ENCODE data around the gene EPOP.
"Not testable (repeated sequence)": the region's sequence is repeated elsewhere in the genome, so short reads cannot be mapped to it uniquely, and the experiment has no call there.

The EPOP gene

DNA sequence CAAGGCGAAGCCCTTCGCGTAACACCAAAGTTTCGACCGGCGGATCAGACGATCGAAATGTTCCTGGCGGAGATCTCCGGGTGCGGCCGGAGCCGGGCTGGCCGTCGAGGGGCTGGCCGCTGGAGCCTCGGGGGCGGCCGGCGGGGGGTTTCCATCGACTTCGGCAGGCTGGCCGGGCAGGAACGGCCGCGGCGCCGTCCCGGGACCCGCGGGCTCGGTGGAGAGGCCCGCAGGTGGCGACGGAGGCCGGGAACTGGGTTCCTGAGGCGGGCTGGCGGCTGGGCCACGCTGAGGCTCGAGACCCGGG is 1.1 kb downstream of the EPOP start:
- DNase-seq, result no peak

DNA sequence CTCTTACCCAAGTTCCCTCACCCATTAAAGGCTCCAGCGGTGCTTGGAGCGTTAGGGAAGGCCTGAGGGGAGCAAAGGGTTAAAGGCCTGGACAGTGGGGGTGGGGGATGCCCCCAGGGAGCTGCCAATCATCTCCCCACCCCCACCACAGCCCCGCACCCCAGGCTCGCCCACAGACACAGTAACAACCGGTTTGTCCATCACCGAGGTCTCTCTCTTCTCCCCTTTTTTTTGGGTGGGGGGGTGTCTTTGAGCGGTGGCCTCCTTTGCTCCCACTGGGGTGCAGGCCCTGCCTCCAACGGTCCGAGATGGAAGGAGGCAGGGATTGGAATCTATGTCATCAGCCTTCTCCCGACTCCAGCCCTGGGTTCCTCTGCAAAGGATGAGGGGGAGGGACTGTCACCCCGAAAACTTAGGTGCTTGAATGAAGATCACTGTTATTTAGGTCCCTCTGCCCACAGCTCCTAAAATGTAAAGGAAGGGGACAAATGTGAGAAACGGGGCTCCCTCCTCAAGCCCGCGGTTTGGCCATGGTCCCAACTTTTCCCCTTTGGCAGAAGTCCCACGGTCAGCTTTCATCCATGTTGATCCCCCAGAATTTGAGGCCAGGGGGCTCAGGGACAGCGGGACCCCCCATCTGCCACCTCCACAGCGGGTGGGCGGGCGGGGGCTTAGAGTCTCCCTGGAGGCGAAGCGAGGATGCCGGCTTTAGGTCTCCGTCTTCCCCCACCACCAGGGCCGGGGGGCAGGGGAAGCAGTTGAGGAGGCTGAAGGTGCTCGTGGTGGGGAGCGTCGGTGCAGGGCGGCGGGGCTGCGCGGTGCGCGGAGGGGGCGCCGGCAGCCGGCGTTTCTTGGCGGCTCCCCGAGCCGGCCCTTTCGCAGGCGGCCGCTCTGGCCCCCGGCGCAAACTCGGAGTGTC is 1.7 kb downstream of the EPOP start:
- DNase-seq, result no peak

DNA sequence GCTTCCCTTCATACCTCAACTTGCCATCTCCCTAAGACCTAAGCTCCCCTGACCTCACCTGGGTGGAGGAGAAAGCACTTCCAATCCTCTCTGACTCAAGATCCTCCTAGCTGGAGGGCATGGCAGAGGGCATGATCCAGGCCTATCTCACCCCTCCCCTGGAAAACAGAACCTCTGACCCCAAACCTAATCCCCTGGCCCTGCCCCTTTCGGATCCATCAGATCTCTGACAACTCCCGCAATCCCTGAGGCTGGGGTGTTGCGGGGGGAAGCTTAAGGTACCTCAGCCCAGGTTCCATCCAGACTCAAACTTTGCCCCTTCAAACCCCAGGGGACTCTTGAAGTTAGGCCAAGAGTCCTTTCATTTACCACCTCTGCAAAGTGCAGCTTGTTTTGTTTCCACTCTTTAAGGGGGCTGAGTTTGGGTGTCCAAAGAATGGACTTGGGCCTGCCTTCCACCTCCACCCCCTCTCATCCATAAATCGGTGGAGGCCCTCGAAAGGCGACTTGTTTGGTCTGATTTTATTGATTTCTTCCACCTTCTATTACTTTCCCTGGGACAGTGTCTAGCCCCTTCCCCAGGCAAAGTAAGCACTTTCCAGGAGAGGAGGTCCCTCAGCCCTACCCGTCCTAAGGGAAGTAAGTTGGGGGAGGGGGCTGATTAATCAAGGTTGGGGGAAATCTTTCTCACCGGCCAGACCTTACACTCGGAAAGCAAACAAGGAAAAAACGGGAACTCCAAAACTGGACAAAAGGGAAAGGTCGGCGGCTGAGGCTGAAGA is 2.6 kb downstream of the EPOP start:
- DNase-seq, result no peak

DNA sequence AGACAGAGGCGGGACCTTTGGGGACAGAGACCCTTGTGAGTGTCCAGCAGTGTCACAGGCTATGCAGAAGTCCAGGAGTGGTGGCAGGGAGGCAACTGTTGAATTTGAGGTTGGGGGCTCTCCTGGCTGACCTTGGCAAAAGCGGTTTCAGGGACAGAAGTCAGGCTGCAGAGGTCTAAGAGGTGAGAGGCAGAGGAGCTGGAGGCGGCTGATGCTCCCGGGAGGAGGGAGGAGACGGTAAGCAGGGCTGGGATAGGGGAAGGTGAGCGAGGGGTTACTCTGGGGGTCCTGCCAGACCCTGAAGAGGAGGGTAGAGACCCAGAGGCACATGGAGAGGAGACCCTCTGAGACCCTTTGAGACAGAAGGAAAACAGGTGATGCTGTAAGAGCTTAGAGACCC is 5.2 kb downstream of the EPOP start:
- no peak for DNase-seq

DNA sequence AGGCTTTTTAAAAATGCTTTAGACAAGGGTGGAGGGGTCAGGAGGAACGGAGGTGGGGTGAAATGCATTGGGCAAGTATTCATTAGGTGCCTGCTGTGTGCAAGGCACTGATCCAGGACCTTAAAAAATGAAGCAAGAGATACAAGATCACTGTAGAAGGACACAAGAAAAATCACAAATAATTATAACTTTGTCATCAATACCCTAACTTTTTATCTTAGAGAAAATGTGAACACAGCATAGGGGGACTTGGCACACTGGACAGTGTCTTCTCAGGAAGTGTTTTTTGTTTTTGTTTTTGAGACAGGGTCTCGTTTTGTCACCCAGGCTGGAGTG is 7.0 kb downstream of the EPOP start:
- DNase-seq, result no peak

DNA sequence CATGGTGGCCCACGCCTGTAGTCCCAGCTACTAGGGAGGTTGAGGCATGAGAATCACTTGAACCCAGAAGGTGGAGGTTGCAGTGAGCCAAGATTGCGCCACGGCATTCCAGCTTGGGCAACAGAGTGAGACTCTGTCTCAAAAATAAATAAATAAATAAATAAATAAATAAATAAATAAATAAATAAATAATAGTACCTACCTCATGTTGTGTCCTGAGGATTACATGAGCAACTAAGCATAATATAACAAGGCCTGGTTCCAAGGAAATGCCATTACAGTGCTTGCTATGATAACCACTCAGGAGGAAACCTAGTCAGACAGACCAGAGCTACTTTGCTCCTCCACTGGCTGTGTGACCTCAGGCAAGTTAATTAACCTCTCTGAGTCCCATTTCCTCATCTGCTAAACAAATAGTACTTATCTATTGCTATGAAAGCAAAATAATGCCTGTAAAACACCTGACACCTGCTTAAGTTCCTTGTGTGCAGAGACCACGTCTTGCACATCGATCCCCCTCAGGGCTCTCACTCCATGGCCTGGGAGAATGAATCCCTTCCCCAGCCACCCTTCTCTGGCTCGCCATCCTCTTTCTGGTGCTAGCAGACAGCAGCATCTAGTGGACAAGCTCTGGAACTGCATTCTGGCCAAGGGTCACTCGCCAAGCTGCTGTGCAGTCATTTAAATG is 7.5 kb downstream of the EPOP start:
- no peak for DNase-seq

DNA sequence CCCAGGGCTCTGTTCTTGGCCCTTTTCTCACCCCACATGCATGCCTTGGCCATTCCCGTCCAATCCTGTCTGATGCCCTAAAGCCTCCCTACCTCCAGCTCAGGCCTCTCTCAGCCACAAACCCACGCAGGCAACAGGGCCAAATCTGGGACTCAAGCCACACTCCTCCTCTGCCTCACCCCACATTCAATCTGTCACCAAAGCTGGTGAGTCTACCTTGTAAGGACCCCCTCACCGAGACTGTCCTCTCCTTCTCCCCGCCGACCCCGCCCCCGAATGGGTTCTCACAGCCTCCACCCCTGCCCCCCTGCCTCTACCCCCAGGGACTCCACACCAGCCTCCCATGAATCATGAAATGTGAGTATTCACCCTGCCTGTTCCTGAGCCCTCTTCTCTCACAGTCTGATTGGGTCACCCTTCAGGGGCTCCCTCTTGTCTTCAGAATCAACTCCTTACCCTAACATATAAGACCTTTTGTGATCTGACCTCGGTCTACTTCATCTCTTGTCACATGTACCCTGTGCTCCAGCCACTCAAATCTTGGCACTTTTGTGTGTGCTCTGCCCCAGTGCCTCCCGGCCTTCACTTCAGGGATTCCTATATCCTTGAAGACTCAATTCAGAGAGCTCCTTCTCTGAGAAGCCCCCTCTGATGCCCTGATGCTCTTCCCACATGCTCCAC is 10.7 kb downstream of the EPOP start:
- no peak for DNase-seq

DNA sequence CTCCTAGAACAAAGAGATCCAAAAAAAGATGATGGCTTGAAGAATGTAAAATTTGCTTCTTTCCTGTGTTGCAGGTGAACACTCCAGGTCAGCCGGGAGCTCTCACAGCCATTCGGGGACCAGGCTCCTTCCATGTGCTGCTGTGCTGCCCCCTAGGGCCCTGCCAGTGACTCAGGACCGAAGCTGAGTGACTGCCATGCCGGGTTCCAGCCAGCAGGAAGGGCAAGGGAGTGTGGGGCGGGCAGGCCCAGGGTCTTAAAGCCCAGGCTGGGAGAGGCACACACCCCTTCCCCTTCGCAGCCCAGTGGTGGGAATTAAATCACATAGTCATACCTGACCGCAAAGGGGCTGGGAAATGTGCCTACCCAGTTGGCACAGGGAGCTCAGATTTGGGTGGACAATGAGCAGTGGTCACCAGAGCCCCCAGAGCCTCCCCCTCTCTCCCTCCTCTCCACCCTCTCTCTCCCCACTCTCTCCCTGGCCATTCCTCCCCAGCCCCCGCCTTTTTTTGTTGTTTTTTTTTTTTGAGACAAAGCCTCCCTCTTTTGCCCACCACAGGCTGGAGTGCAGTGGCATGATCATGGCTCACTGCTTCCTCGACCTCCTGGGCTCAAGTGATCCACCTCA is 11.5 kb downstream of the EPOP start:
- DNase-seq, result peak; percentile 40

DNA sequence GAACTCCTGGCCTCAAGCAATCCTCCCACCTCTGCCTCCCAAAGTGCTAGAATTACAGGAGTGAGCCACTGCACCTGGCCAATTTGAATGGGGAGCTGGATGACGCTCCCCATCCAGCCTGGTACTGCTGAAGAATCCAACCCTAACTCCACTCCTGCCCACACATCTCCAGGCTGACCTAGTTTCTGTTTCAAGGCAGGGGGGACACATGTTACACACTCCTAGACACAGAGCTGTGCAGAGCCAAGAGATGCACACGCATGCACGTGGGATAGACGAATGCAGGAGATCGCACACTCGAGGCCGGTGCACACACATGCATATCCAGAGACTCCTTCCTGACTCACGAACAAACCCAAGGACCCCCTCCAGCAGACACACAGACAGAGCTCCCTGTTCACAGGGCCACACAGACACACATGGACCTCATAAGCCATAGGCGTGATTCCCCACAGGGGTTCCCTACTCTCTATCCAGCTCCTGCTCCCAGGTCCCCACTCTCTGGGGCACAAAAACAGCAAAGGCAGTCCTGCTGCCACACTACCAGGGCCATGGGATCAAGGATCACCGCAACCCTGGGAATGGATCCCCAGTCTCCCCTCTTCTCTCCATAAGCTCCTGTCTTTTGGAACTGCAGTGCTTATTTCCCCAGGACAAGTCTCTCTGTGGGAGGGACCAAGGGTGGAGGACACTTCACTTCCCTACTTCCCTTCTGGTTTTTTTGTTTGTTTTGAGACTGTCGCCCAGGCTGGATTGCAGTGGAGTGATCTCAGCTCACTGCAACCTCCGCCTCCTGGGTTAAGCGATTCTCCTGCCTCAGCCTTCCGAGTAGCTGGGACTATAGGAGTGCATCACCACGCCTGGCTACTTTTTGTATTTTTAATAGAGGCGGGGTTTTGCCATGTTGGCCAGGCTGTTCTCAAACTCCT is 14.4 kb downstream of the EPOP start:
- no peak for DNase-seq

DNA sequence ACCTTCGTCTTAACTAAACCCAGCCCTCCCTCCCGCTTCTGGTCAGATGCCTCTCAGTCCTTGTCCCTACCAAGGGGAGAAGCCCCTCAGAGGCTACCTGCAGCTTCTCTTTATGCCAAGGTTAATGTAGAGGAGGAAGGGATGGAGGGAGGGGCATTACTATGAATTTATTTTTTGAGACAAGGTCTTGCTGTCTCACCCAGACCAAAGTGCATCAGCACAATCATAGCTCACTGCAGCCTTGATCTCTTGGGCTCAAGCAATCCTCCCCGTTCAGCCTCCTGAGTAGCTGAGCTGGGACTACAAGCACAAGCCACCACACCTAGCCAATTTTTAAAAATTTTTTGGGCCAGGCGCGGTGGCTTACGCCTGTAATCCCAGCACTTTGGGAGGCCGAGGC is 15.3 kb downstream of the EPOP start:
- DNase-seq, result no peak

DNA sequence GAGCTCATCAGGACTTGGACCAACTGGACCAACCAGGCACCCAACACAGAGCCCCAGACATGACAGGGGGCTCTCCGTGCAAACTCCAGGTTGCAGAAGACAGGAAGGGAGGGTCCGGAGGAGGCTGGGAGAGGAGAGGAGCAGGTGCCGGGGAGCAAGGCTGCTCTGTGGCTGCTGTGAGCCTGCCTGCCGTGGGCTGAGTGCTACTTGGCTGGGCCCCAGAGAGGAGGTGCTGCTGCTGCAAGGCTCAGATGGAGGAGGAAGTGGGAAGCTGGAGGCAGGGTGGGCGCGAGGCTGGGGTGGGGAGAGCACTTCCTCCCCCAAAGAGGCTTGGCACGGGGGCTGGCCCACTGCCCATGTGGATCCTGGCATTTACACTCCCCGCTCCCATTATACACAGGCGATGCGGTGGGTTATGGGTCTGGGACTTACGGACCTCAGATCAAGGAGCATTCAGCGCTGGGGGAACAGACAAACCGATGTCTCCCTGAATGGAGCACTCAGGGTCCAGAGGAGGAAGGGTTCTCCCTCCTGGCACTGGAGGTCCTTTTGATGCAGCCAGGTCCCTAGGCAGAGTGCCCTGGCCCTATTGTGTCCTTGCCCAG is 15.9 kb downstream of the EPOP start:
- no peak for DNase-seq

DNA sequence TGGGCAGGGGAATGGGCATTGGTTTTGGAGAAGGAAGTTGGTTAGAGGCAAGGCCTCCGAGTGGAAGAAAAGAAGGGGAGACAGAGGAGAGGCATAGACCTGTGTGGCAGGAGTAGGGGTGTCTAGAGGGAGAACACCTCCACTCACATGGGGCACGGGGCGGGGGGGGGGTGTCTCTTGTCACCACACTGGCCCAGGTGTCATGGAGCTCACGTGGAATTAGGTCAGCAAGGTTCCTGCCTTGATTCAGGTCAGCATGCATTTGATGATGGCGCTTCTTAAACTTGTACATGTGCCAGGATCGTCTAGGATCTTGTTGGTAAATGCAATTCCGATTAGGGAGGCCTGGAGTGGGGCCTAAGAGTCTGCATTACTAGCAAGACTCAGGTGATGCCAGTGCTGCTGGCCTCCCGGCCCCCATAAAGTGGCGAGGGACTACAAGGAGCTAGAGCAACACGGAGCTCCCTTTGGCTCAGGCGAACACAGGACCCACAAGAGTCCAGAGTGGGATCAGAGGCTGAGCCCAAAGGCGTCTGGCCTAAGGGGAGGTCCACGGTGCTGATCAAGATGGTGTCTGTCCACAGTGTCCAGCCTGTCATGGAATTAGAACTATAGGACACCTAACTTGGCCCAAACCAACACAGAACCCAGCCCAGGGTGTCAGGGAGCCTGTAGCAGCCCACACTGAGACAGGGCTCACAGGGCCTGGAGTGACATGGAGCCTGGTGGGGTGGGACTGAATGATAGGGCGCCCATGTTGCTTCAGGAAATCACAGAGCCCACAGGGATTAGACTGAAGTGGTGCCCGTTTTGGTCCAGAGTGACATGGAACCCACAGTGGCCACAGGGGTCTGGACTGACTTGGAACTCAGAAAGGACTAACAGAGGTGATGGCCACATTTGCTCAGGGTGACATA is 16.7 kb downstream of the EPOP start:
- DNase-seq, result no peak

DNA sequence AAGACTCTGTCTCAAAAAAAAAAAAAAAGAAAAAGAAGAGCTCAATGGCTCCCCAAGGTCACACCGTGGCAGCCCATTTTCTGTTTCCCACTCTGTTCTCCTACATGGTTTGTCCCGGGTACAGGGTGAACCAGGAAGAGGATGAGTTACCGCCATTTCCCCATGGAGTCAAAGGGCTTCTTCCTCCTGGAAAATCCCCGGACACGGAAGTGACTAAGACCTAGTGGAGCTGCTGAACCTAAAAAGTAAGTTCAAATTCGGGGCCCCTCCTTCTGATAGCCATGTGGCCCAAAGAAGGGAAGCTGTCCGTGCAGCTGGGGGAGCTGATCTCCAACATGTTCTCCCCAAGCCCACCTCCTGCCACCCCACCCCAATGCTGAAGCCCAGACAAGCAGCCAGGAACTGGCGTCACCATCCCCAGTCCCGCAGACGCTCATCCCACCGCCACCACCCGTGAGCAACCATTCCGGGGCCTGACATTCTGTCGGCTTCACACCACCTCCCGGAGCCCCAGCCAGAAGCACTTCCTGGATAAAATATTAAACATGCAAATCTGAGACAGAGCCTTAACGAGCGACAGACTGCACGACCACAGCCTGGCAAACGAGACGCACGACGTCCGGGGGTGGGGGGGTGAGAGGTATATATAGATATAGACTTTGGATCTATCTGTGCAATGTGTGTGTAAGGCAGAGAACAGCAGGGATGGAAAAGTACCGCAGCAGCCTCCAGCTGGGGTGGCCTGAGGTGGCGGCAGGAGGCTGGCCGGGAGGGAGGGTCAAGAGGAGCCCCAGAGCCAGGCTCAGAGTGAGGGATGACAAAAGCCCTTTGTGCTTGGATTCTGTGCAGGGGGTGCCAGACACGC is 17.6 kb downstream of the EPOP start:
- DNase-seq, result no peak

DNA sequence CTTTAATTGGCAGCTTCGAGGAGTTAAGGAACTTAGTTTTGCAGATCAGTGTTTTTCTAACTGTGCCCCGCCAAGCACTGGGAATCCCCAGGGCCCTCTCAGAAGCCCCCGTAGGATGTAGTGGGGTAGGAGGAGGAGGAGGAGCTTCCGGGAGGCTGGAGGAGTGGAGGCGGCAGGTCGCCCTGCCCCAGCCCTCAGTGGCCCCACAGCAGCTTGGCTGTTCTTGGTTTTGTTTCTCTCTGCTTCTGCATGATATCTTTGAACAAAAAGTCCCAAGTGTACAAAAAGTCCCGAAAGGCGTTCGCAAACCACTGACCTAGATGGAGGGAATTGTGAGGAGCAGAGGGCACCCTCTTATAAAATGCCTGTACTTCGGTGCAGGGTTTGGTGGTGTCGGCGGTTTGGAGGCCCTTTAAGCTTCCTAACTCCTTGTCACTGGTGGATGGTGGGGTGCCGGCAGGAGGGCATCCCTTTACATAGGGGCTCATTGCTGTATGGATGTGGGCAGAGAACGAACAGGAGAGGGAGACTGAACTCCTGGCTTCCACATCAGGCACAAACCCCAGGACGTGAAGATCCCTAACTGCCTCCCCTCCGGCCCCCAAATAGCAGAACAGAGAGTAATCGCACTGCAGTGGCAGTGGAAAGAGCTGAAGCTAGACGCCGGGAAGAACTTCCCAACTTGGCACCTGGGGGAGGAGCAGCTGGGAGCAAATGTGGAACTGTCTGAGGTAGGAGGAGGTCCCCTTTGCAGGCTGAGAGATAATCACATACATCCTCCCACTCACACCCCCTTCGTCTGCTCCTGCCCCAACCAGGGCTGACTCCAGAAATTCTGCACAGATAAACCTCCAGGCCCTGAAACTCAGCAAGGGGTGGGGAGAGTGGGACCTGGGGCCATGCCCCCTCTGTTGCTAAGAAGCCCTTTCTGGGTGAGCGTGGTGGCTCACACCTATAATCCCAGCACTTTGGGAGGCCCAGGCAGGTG is 20.1 kb downstream of the EPOP start:
- DNase-seq, result no peak

DNA sequence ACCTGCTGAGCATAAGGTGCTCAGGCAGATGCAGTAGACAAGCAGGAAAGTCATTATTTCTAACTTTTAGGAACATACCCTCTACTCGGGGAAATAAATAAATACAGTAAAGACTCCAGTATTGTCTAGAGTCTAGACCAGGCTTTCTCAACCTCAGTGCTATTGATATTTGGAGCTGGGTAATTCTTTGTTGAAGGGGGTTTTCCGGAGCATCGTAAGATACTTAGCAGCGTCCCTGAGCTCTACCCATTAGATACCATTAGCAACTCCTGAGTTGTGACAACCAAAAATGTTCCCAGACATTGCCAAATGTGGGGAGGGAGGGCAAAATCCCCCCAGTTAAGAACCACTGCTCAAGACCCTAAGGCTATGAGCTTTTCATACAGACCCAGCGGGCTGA is 21.1 kb downstream of the EPOP start:
- DNase-seq, result no peak

DNA sequence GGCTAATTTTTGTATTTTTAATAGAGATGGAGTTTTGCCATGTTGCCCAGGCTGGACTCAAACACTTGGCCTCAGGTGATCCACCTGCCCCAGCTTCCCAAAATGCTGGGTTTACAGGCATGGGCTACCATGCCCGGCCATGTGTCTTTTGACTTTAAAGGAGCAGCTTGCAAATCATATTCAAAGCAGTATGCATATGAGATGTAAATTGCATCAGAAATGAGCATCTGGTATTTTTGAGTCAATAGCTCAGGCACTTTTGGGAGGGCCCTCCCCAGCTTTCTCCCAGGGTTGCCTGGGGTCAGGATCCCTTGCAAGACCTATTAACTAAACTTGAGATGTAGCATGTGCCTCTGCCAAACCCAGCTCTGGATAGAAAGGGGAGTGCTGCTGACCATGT is 21.5 kb downstream of the EPOP start:
- DNase-seq, result no peak

DNA sequence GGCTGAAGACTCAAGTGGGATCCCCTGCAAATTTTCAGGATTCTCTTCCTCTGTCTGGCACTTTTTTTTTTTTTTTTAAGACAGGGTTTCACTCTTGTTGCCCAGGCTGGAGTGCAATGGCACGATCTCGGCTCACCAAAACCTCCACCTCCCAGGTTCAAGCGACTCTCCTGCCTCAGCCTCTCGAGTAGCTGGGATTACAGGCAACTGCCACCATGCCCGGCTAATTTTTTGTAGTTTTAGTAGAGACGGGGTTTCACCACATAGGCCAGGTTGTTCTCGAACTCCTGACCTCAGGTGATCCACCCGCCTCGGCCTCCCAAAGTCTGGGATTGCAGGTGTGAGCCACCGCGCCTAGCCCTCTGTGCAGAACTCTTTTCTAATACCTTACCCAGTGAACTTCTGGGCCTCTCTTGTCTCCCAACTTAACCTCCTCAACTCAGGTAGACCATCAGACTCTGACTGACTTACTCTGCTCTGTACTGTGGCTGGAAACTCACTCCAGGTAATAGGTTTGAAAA is 24.0 kb downstream of the EPOP start:
- DNase-seq, result not testable (repeated sequence)

DNA sequence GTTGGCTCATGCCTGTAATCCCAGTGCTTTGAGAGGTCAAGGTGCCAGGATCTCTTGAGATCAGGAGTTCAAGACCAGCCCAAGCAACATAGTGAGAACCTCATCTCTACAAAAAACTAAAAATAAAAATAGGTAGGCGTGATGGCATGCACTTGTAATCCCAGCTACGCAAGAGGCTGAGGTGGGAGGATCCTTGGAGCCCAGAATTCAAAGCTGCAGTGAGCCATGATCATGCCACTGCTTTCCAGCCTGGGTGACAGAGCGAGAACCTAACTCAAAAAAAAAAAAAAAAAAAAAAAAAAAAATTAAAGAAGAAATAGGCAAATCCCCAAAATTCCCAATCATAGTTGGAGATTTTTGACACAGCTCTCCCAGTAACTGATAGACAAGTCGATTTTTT is 36.8 kb downstream of the EPOP start:
- no peak for DNase-seq
